Measurements from ENCODE around the gene FOSL2.

GRCh38 chr2:28403370-28403956 lies 10.8 kb downstream of the FOSL2 start:
- TF ChIP-seq CTCF (IDR thresholded peaks at IDR 0.05; ENCODE audit: low read length) (no peak), EZH2 (IDR thresholded peaks at IDR 0.05; ENCODE audit: borderline replicate concordance, low read length) (no peak)
